Uterus (tissue), 2 donors: ENCODE measurements around the gene ZNF407.

Source experiments
- POLR2A ChIP-seq, 2 donors: fragments of 450-650 bp; IDR thresholded peaks; one replicate each; pipeline ENCODE4 v1.6.1; 2016; ENCODE audit warnings: antibody characterized with exemption in 2 of 2, mild to moderate bottlenecking in 1 of 2, moderate library complexity in 1 of 2
- TF ChIP-seq, protein P1 (sequence below), 4 experiments: fragments of 200-600 bp in 2 of 4; fragments of 450-650 bp in 2 of 4; sonication (generic) in 2 of 4; IDR thresholded peaks; one replicate each; pipeline ENCODE4 v1.5.1; 2016 to 2019; ENCODE audit warnings: antibody characterized with exemption in 4 of 4, mild to moderate bottlenecking in 2 of 4, moderate library complexity in 1 of 4

- TF ChIP-seq, protein P1, sequence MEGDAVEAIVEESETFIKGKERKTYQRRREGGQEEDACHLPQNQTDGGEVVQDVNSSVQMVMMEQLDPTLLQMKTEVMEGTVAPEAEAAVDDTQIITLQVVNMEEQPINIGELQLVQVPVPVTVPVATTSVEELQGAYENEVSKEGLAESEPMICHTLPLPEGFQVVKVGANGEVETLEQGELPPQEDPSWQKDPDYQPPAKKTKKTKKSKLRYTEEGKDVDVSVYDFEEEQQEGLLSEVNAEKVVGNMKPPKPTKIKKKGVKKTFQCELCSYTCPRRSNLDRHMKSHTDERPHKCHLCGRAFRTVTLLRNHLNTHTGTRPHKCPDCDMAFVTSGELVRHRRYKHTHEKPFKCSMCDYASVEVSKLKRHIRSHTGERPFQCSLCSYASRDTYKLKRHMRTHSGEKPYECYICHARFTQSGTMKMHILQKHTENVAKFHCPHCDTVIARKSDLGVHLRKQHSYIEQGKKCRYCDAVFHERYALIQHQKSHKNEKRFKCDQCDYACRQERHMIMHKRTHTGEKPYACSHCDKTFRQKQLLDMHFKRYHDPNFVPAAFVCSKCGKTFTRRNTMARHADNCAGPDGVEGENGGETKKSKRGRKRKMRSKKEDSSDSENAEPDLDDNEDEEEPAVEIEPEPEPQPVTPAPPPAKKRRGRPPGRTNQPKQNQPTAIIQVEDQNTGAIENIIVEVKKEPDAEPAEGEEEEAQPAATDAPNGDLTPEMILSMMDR (IDR thresholded peaks at IDR 0.05), result no peak
- no peak for TF ChIP-seq POLR2A (IDR thresholded peaks at IDR 0.05)
These were observed 7.9 kb upstream of the ZNF407 start for GRCh38 chr18:74589811-74590210.
